Upper lobe of right lung (tissue), 1 donor: Measurements from ENCODE around the gene DPYSL3. TPM values are rescaled to one million over a fixed set of nuclear protein-coding genes. Genes with fewer than 3 reads are reported as not detected.
A peak's percentile ranks its signal among the peaks of the same experiment; 100 is the strongest.

ENCODE experiments used
- ATAC-seq: fragments of 200-7000 bp; cut with Tn5 transposase; one replicate; pipeline ENCODE4 v1.9.1; 2020; ENCODE audit warnings: mild to moderate bottlenecking, moderate library complexity
- DNase-seq: peaks from one replicate; pipeline ENCODE4 v3.0.0-alpha.2; 2020
- H3K27ac ChIP-seq: fragments of 200-600 bp; one replicate; pipeline ENCODE4 v1.8.0; 2022
- H3K27me3 ChIP-seq: fragments of 200-600 bp; one replicate; pipeline ENCODE4 v1.8.0; 2022; ENCODE audit warnings: mild to moderate bottlenecking
- H3K36me3 ChIP-seq: fragments of 200-600 bp; one replicate; pipeline ENCODE4 v1.8.0; 2022
- H3K4me1 ChIP-seq: fragments of 200-600 bp; one replicate; pipeline ENCODE4 v1.8.0; 2022
- H3K4me3 ChIP-seq: fragments of 200-600 bp; one replicate; pipeline ENCODE4 v1.8.0; 2022; ENCODE audit warnings: mild to moderate bottlenecking
- H3K9me3 ChIP-seq: fragments of 200-600 bp; one replicate; pipeline ENCODE4 v1.8.0; 2022
- CTCF ChIP-seq: fragments of 200-600 bp; IDR thresholded peaks from one replicate; pipeline ENCODE4 v1.8.0; 2022; ENCODE audit warnings: antibody characterized with exemption
- intact Hi-C: fragments of 100-400 bp; cut with DNase I; formaldehyde crosslinking; loops from one replicate; pipeline ENCODE4 v1.11.0; 2022
- total RNA-seq: library from RNA; stranded (reverse); fragmentation: NEBNext Ultra II Directional; extraction: Animal tissue kit (Norgen Biotek cat#: 25700); gene quantifications from one replicate; pipeline ENCODE4 v1.2.1, GENCODE V29; 2021
- donor health status: DM: no; HTN: yes; CAD: no; lungs with severe emphysema.

The DPYSL3 gene
- total RNA-seq, 1 donor from 2014 or later, result 52.8 TPM

- Histone ChIP-seq H3K27ac (no peak overlapping the region), H3K36me3 (no peaks in the 10 kb centered on the region), H3K4me3 (no peak overlapping the region), H3K9me3 (no peaks in the 10 kb centered on the region), H3K27me3 (no peaks in the 10 kb centered on the region), H3K4me1 (no peaks in the 10 kb centered on the region)
- TF ChIP-seq CTCF, result no peak
- DNase-seq (no peak), ATAC-seq (no peak)
- intact Hi-C loops, result no loop called here
Observed at GRCh38 chr5:147387109-147387508, 122.8 kb downstream of the DPYSL3 start.

GRCh38 chr5:147384346-147385193 is 125.3 kb downstream of the DPYSL3 start:
- TF ChIP-seq CTCF, result no peak
- H3K4me3 ChIP-seq, result no peak overlapping the region
- intact Hi-C loops, result no loop called here
- H3K27ac ChIP-seq, result no peak overlapping the region
- H3K4me1 ChIP-seq, result no peaks in the 10 kb centered on the region
- ATAC-seq, result no peak
- no peaks in the 10 kb centered on the region for H3K36me3 ChIP-seq
- H3K27me3 ChIP-seq, result no peaks in the 10 kb centered on the region
- H3K9me3 ChIP-seq, result no peaks in the 10 kb centered on the region
- no peak for DNase-seq

- no peaks in the 10 kb centered on the region for H3K36me3 ChIP-seq
- H3K4me3 ChIP-seq, result peak overlapping the region; percentile 16
- no peaks in the 10 kb centered on the region for H3K27me3 ChIP-seq
- no peak for DNase-seq
- no peaks in the 10 kb centered on the region for H3K9me3 ChIP-seq
- TF ChIP-seq CTCF, result no peak
- intact Hi-C loops, result no loop called here
- H3K27ac ChIP-seq, result no peak overlapping the region
- no peak for ATAC-seq
- H3K4me1 ChIP-seq, result no peaks in the 10 kb centered on the region
Observed at GRCh38 chr5:147382776-147383175, 127.1 kb downstream of the DPYSL3 start.

GRCh38 chr5:147381555-147381954 is 128.3 kb downstream of the DPYSL3 start:
- no peaks in the 10 kb centered on the region for H3K9me3 ChIP-seq
- TF ChIP-seq CTCF, result no peak
- H3K27ac ChIP-seq, result no peak overlapping the region
- no peaks in the 10 kb centered on the region for H3K36me3 ChIP-seq
- DNase-seq (no peak), ATAC-seq (no peak)
- H3K4me1 ChIP-seq, result no peaks in the 10 kb centered on the region
- H3K4me3 ChIP-seq, result no peak overlapping the region
- intact Hi-C loops, result no loop called here
- no peaks in the 10 kb centered on the region for H3K27me3 ChIP-seq

GRCh38 chr5:147377682-147378081 is 132.2 kb downstream of the DPYSL3 start:
- no peak for ATAC-seq
- Histone ChIP-seq H3K4me3 (no peak overlapping the region), H3K27me3 (no peaks in the 10 kb centered on the region), H3K27ac (no peak overlapping the region), H3K9me3 (no peaks in the 10 kb centered on the region), H3K36me3 (no peaks in the 10 kb centered on the region), H3K4me1 (no peaks in the 10 kb centered on the region)
- DNase-seq, result no peak
- intact Hi-C loops, result loop anchor here (10.0 kb wide), 1 partner anchor 143 kb away; the partner anchor contains the start of gene STK32A
- no peak for TF ChIP-seq CTCF
